Activated CD8-positive, alpha-beta T cell treated with anti-CD3 and anti-CD28 coated beads, Interleukin-2, amount 10 ng/mL, durations not matched to agents 7 days and 5 days (primary cell): Measurements from ENCODE around the gene MAEL. TPM values are rescaled to one million over a fixed set of nuclear protein-coding genes. Genes with fewer than 3 reads are reported as not detected.
A peak's percentile ranks its signal among the peaks of the same experiment; 100 is the strongest.

Source experiments
- ATAC-seq: fragments of 150-1000 bp; cut with Tn5 transposase; one replicate; pipeline ENCODE4 v1.10.0; 2021; ENCODE audit warnings: moderate library complexity
- CTCF ChIA-PET: fragments of 350-600 bp; sonication (Branson Sonifier 250); formaldehyde crosslinking; loops from one replicate; lab custom pipeline; 2021; ENCODE audit warnings: antibody characterized with exemption; lab: Charles Lee
- POLR2A ChIA-PET: fragments of 350-600 bp; sonication (Branson Sonifier 250); formaldehyde crosslinking; loops from one replicate; lab custom pipeline; 2021; ENCODE audit warnings: antibody characterized with exemption; lab: Charles Lee
- DNase-seq: peaks from one replicate; pipeline ENCODE4 v3.0.0-alpha.2; 2020
- H3K27ac Mint-ChIP-seq: one replicate; pipeline ENCODE4 v1.8.0; 2021; ENCODE audit warnings: mild to moderate bottlenecking, mixed read lengths
- H3K27me3 Mint-ChIP-seq: one replicate; pipeline ENCODE4 v1.8.0; 2021; ENCODE audit warnings: low read depth, mixed read lengths
- H3K36me3 Mint-ChIP-seq: one replicate; pipeline ENCODE4 v1.8.0; 2021; ENCODE audit warnings: low read depth, mixed read lengths
- H3K4me1 Mint-ChIP-seq: one replicate; pipeline ENCODE4 v1.8.0; 2021; ENCODE audit warnings: low read depth, mixed read lengths
- H3K4me3 Mint-ChIP-seq: one replicate; pipeline ENCODE4 v1.8.0; 2021; ENCODE audit warnings: mild to moderate bottlenecking, mixed read lengths
- H3K9me3 Mint-ChIP-seq: one replicate; pipeline ENCODE4 v1.8.0; 2022; ENCODE audit warnings: mixed read lengths; ENCODE audit not compliant: insufficient read depth
- total RNA-seq, 2 experiments: library from RNA; stranded (reverse); gene quantifications; one replicate each; pipeline ENCODE4 v1.2.3, GENCODE V29; 2021

MAEL gene
- not detected for total RNA-seq

GRCh38 chr1:166988974-166989515, at the start of gene MAEL:
TSS of gene MAEL (plus strand) at chr1:166989280. CDS start at chr1:166989353, 73 bp downstream.
- H3K4me1 Mint-ChIP-seq = no peaks in the 10 kb centered on the region
- H3K4me3 Mint-ChIP-seq = no peak within 1 kb of the TSS
- ChIA-PET CTCF (no interaction called here), POLR2A (no interaction called here)
- no peak within 1 kb of the TSS for H3K27ac Mint-ChIP-seq
- H3K27me3 Mint-ChIP-seq = peaks cover 23% of the 10 kb centered on the region
- no peak for ATAC-seq
- DNase-seq = no peak
- H3K9me3 Mint-ChIP-seq = no peaks in the 10 kb centered on the region
- no peaks in the 10 kb centered on the region for H3K36me3 Mint-ChIP-seq

GRCh38 chr1:166939741-166940375, 49.2 kb upstream of the MAEL start:
- H3K36me3 Mint-ChIP-seq = no peaks in the 10 kb centered on the region
- peaks cover 2% of the 10 kb centered on the region for H3K27me3 Mint-ChIP-seq
- ChIA-PET POLR2A (no interaction called here), CTCF (interaction anchor here (2.2 to 3.7 kb wide), 2 partner anchors 30 to 119 kb away, joined by 8 to 15 read pairs; no protein-coding TSS in a partner anchor)
- no peak for ATAC-seq
- no peak for DNase-seq
- H3K4me3 Mint-ChIP-seq = no peak overlapping the region
- no peak overlapping the region for H3K27ac Mint-ChIP-seq
- H3K4me1 Mint-ChIP-seq = peaks cover 22% of the 10 kb centered on the region
- no peaks in the 10 kb centered on the region for H3K9me3 Mint-ChIP-seq

- DNase-seq (peak; percentile 32), ATAC-seq (peak; percentile 81)
- ChIA-PET POLR2A (no interaction called here), CTCF (interaction anchor here (1.0 to 1.2 kb wide), 3 partner anchors 114 to 116 kb away, joined by 3 read pairs; no protein-coding TSS in a partner anchor)
- Mint-ChIP-seq H3K9me3 (no peaks in the 10 kb centered on the region), H3K27me3 (peaks cover 24% of the 10 kb centered on the region), H3K27ac (no peak overlapping the region), H3K36me3 (no peaks in the 10 kb centered on the region), H3K4me3 (no peak overlapping the region), H3K4me1 (peaks cover 43% of the 10 kb centered on the region)
These were observed 44.7 kb upstream of the MAEL start for GRCh38 chr1:166944186-166944967.

- H3K9me3 Mint-ChIP-seq = no peaks in the 10 kb centered on the region
- POLR2A ChIA-PET = no interaction called here
- H3K27ac Mint-ChIP-seq = no peak overlapping the region
- CTCF ChIA-PET = no interaction called here
- H3K36me3 Mint-ChIP-seq = no peaks in the 10 kb centered on the region
- H3K4me1 Mint-ChIP-seq = peaks cover 39% of the 10 kb centered on the region
- no peak for DNase-seq
- H3K27me3 Mint-ChIP-seq = peaks cover 31% of the 10 kb centered on the region
- H3K4me3 Mint-ChIP-seq = no peak overlapping the region
- ATAC-seq = no peak
These were observed 41.6 kb upstream of the MAEL start for GRCh38 chr1:166947398-166948043.

GRCh38 chr1:166948856-166949350, 40.2 kb upstream of the MAEL start:
- H3K4me1 Mint-ChIP-seq = peaks cover 36% of the 10 kb centered on the region
- no peak overlapping the region for H3K4me3 Mint-ChIP-seq
- H3K27me3 Mint-ChIP-seq = peaks cover 31% of the 10 kb centered on the region
- H3K27ac Mint-ChIP-seq = no peak overlapping the region
- no peaks in the 10 kb centered on the region for H3K9me3 Mint-ChIP-seq
- ChIA-PET CTCF (interaction anchor here (0.9 to 1.2 kb wide), 2 partner anchors 39 to 111 kb away, joined by 3 to 4 read pairs; no protein-coding TSS in a partner anchor), POLR2A (no interaction called here)
- H3K36me3 Mint-ChIP-seq = no peaks in the 10 kb centered on the region
- DNase-seq = no peak
- ATAC-seq = no peak

GRCh38 chr1:166950156-166950555, 38.9 kb upstream of the MAEL start:
- no peak for ATAC-seq
- Mint-ChIP-seq H3K4me3 (no peak overlapping the region), H3K27ac (no peak overlapping the region), H3K4me1 (peaks cover 24% of the 10 kb centered on the region), H3K36me3 (no peaks in the 10 kb centered on the region), H3K9me3 (no peaks in the 10 kb centered on the region), H3K27me3 (peaks cover 30% of the 10 kb centered on the region)
- ChIA-PET CTCF (interaction anchor here (1.2 kb wide), 1 partner anchor 40 kb away, joined by 4 read pairs; no protein-coding TSS in a partner anchor), POLR2A (no interaction called here)
- DNase-seq = no peak

- Mint-ChIP-seq H3K4me3 (no peak overlapping the region), H3K27me3 (peaks cover 27% of the 10 kb centered on the region), H3K27ac (no peak overlapping the region), H3K4me1 (peaks cover 15% of the 10 kb centered on the region), H3K9me3 (no peaks in the 10 kb centered on the region), H3K36me3 (no peaks in the 10 kb centered on the region)
- ChIA-PET POLR2A (no interaction called here), CTCF (no interaction called here)
- ATAC-seq = no peak
- no peak for DNase-seq
These were observed 38.0 kb upstream of the MAEL start for GRCh38 chr1:166951050-166951449.

- ATAC-seq (no peak), DNase-seq (no peak)
- peaks cover 18% of the 10 kb centered on the region for H3K27me3 Mint-ChIP-seq
- no peak overlapping the region for H3K4me3 Mint-ChIP-seq
- peaks cover 2% of the 10 kb centered on the region for H3K36me3 Mint-ChIP-seq
- H3K27ac Mint-ChIP-seq = no peak overlapping the region
- H3K4me1 Mint-ChIP-seq = peaks cover 14% of the 10 kb centered on the region
- H3K9me3 Mint-ChIP-seq = no peaks in the 10 kb centered on the region
- ChIA-PET CTCF (no interaction called here), POLR2A (no interaction called here)
These were observed 36.9 kb upstream of the MAEL start for GRCh38 chr1:166952002-166952746.

- ATAC-seq (no peak), DNase-seq (no peak)
- Mint-ChIP-seq H3K27me3 (peaks cover 8% of the 10 kb centered on the region), H3K4me3 (no peak overlapping the region), H3K9me3 (no peaks in the 10 kb centered on the region), H3K4me1 (peaks cover 5% of the 10 kb centered on the region), H3K36me3 (peaks cover 2% of the 10 kb centered on the region), H3K27ac (no peak overlapping the region)
- POLR2A ChIA-PET = interaction anchor here (0.6 kb wide), 1 partner anchor 1017 kb away, joined by 3 read pairs; no protein-coding TSS in a partner anchor
- CTCF ChIA-PET = interaction anchor here (0.7 kb wide), 1 partner anchor 9 kb away, joined by 3 read pairs; no protein-coding TSS in a partner anchor
These were observed 35.6 kb upstream of the MAEL start for GRCh38 chr1:166953491-166953890.

- Mint-ChIP-seq H3K36me3 (peaks cover 2% of the 10 kb centered on the region), H3K4me1 (peaks cover 11% of the 10 kb centered on the region), H3K4me3 (no peak overlapping the region), H3K27me3 (peaks cover 8% of the 10 kb centered on the region), H3K9me3 (no peaks in the 10 kb centered on the region), H3K27ac (no peak overlapping the region)
- no peak for ATAC-seq
- ChIA-PET POLR2A (no interaction called here), CTCF (interaction anchor here (0.7 to 1.0 kb wide), 3 partner anchors 46 to 1190 kb away, joined by 3 to 4 read pairs (median 4); no protein-coding TSS in a partner anchor)
- DNase-seq = no peak
These were observed 32.8 kb upstream of the MAEL start for GRCh38 chr1:166956057-166956850.
